NB4 (cell line): ENCODE measurements around the gene ECT2.

Source experiments
- DNase-seq: peaks from one replicate; pipeline ENCODE4 v3.0.0; 2010; ENCODE audit warnings: low read depth
- H3K4me3 ChIP-seq: one replicate; pipeline ENCODE4 v1.5.1; 2011; ENCODE audit warnings: mild to moderate bottlenecking, low read depth, low read length, moderate library complexity
- MYC ChIP-seq: IDR thresholded peaks from 2 replicates; pipeline ENCODE4 v1.6.1; 2011; ENCODE audit warnings: low read depth, low read length
- POLR2A ChIP-seq: IDR thresholded peaks from 2 replicates; pipeline ENCODE4 v1.6.1; 2011; ENCODE audit warnings: mild to moderate bottlenecking; ENCODE audit not compliant: insufficient read length; ENCODE audit errors: extremely low read depth
- TF ChIP-seq, protein P1 (sequence below): IDR thresholded peaks from 2 replicates; pipeline ENCODE4 v1.6.1; 2011; ENCODE audit warnings: low read depth, low read length
- TF ChIP-seq, protein P2 (sequence below): IDR thresholded peaks from one replicate; pipeline ENCODE4 v1.5.1; 2012; ENCODE audit warnings: low read depth, low read length

The ECT2 gene

DNA sequence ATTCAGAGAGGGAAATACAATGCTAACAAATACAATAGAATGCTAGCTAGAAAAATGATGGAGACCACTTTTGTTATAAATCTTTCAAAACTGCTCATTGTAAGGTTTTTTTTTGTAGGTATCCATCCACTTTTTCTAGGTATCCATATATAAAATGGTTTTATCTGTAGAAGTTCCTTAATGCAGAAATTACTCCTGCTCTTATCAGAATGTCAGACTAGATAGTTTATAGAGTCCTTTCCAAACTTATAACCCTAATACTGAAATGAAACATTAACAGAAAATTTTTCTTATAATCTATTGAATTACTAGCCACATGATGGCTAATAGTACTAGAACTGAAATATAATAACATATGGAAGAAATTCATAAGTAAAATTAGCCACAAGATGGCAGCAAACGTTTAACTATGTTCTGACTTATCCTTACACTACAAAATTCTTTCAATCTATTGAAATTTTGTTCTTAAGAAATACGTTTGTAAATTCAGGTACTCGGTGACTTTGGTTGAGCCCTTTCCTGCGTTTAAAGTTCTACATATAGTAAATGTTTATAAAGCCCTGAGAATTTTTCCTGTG lies 58.5 kb downstream of the ECT2 start:
- peak; percentile 34 for DNase-seq
- TF ChIP-seq MYC (no peak), POLR2A (no peak)
- TF ChIP-seq, protein P1, sequence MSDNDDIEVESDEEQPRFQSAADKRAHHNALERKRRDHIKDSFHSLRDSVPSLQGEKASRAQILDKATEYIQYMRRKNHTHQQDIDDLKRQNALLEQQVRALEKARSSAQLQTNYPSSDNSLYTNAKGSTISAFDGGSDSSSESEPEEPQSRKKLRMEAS, result no peak
- TF ChIP-seq, protein P2, sequence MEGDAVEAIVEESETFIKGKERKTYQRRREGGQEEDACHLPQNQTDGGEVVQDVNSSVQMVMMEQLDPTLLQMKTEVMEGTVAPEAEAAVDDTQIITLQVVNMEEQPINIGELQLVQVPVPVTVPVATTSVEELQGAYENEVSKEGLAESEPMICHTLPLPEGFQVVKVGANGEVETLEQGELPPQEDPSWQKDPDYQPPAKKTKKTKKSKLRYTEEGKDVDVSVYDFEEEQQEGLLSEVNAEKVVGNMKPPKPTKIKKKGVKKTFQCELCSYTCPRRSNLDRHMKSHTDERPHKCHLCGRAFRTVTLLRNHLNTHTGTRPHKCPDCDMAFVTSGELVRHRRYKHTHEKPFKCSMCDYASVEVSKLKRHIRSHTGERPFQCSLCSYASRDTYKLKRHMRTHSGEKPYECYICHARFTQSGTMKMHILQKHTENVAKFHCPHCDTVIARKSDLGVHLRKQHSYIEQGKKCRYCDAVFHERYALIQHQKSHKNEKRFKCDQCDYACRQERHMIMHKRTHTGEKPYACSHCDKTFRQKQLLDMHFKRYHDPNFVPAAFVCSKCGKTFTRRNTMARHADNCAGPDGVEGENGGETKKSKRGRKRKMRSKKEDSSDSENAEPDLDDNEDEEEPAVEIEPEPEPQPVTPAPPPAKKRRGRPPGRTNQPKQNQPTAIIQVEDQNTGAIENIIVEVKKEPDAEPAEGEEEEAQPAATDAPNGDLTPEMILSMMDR, result no peak
- no peak overlapping the region for H3K4me3 ChIP-seq

DNA sequence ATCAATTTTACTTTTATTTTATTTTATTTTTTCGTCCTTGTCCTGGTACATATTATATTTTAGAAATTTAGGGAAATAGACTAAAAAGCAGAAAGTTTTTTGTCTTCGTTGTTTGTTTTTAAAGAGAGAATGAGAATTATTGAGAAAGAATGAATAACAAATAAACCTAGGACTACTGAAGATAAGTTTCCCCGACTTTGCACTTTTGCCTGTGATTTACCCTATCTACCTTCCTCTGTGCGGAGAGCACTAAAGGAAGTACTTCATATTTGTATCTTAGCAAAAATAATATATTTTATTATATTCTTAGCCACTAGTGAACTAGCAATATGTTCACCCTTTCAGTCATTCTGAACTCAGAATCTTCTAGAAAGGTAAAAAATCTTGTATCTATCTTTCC lies 60.6 kb downstream of the ECT2 start:
- H3K4me3 ChIP-seq, result no peak overlapping the region
- no peak for TF ChIP-seq POLR2A
- TF ChIP-seq, protein P1, result no peak
- TF ChIP-seq MYC, result no peak
- TF ChIP-seq, protein P2, result no peak
- DNase-seq, result no peak

DNA sequence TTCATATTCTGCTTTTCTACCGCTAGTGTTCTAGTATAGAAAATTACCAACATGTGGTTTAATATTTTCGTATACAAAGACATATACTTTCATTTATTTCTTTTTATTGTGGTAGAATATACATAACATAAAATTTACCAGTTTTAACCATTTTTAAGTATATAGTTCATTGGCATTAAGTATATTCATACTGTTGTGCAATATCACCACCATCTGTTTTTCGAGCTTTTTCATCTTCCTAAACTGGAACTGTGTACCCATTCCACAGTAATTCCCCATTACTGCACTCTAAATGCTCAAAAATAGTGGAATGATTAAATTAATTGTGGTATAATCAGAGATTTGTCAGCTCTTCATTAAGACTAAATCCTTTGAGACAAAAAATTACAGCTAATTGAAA lies 62.9 kb downstream of the ECT2 start:
- TF ChIP-seq MYC (no peak), POLR2A (no peak)
- TF ChIP-seq, protein P1, result no peak
- TF ChIP-seq, protein P2, result no peak
- DNase-seq, result no peak
- no peak overlapping the region for H3K4me3 ChIP-seq

DNA sequence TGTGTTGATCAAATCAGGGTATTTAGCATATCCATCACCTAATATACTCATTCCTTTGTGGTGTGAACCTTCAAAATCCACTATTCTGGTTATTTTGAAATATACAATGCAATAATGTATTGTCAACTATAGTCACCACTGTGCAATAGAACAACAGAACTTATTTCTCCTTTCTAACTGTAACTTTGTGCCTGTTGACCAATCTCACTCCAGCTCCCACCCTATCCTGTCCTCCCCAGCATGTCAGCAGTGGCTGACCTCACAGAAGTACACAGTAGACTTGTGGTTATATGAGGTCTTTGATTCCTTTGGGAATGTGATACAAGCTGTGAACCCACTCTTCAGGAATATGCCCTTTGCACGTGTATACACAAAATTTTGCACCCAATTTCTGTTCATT lies 64.2 kb downstream of the ECT2 start:
- no peak overlapping the region for H3K4me3 ChIP-seq
- peak; percentile 14 for DNase-seq
- TF ChIP-seq MYC, result no peak
- TF ChIP-seq, protein P1, result no peak
- TF ChIP-seq, protein P2, result no peak
- no peak for TF ChIP-seq POLR2A

DNA sequence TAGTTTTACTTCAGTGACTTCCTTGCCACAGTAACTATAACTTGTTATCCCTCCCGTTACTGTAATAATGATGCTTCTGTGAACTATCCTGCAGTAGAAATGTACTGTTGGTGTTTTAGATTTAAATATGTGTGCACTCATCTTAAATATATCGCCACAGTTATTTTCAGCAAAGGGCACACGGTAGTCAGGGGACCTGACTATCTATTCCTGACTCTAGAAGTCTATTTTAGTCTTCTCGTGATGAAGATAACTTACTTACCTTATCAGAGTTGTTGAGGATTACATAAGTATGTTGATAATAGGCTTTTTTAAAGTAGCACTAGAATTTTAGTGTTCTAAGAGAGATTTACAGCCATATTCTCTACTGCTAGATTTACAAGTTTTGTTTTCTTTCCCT lies 65.3 kb downstream of the ECT2 start:
- no peak for DNase-seq
- TF ChIP-seq MYC, result no peak
- TF ChIP-seq POLR2A, result no peak
- TF ChIP-seq, protein P2, result no peak
- TF ChIP-seq, protein P1, result no peak
- no peak overlapping the region for H3K4me3 ChIP-seq
